ENCODE measurements around the gene AFAP1. TPM values are rescaled to one million over a fixed set of nuclear protein-coding genes. Genes with fewer than 3 reads are reported as not detected.

AFAP1 gene
- total and polyA plus RNA-seq, 2 donors (not counting 3 experiments of a cell fraction or from before 2014, with no cell fraction given): 32.3 to 103 TPM

GRCh38 chr4:7885216-7886006 lies 54.2 kb downstream of the AFAP1 start:
- ChIA-PET CTCF (interaction anchor here (3.4 kb wide), 1 partner anchor 9 kb away, joined by 18 read pairs; no protein-coding TSS in a partner anchor), POLR2A (no interaction called here)
- FAIRE-seq: no peak
- Histone ChIP-seq H3K36me3 (ENCODE audit: control insufficient read depth in 2 of 2, extremely low read depth in 1 of 2, insufficient read depth in 2 of 2, low read length in 2 of 2) (no peaks in the 10 kb centered on the region), H3K4me3 (replicated peaks in 1 of 3; ENCODE audit: insufficient read depth in 1 of 3, low read depth in 1 of 3, low read length in 3 of 3) (no peak overlapping the region), H3K27me3 (ENCODE audit: control insufficient read depth in 2 of 2, insufficient read depth in 2 of 2, low read length in 2 of 2) (no peaks in the 10 kb centered on the region), H3K4me2 (ENCODE audit: insufficient read depth, low read length) (no peak overlapping the region), H2AFZ (ENCODE audit: low read depth, low read length) (no peak overlapping the region), H3K79me2 (ENCODE audit: control insufficient read depth, insufficient read depth, low read length) (peaks cover 100% of the 10 kb centered on the region), H3K9me3 (replicated peaks; ENCODE audit: control insufficient read depth, insufficient read depth, low read length) (no peaks in the 10 kb centered on the region), H3K4me1 (ENCODE audit: control insufficient read depth, extremely low read depth, insufficient read depth, low read length) (peaks cover 25% of the 10 kb centered on the region), H4K20me1 (replicated peaks; ENCODE audit: control insufficient read depth, extremely low read depth, insufficient read depth, low read length) (no peaks in the 10 kb centered on the region), H3K9ac (replicated peaks; ENCODE audit: extremely low read depth, insufficient read depth, low read length) (no peak overlapping the region), H3K9me1 (replicated peaks; ENCODE audit: control insufficient read depth, extremely low read depth, insufficient read depth, low read length) (no peaks in the 10 kb centered on the region), H3K27ac (ENCODE audit: insufficient read depth, low read depth, low read length) (no peak overlapping the region)
- TF ChIP-seq POLR2AphosphoS5 (IDR thresholded peaks at IDR 0.05; ENCODE audit: insufficient read depth, low read depth, low read length) (no peak), FOS (IDR thresholded peaks at IDR 0.05; ENCODE audit: borderline replicate concordance, insufficient read depth, low read length) (no peak), MYC (IDR thresholded peaks at IDR 0.05; ENCODE audit: low read depth, low read length) (no peak)
- intact Hi-C loops (cut with micrococcal nuclease) (no loop called here), dilution Hi-C loops (cut with MboI; ENCODE audit: extremely low pct_ligation_motif_present, low sequenced_read_pairs) (no loop called here)
- no peak for DNase-seq (ENCODE audit: low read depth, low spot score)
- no TSS peak for BruUV-seq (replicated peaks)

DNA sequence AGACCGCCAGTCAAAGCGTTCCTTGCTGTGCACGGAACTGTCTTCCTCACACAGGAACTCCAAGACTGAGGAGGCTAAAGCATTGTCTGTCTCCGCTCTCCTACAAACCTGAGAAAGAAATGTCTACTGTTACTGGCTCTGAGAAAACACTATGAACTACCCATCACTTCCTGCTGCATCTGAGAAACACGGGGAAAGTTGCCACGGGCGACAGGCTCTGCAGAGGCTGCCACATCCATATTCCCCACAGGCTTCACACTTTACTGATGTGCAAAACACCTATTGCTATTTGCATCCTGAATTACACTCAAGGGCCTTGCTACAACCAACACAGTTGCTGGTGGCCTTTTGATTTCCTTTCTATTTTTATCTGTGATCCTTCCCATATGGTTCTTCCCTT lies 59.0 kb downstream of the AFAP1 start:
- dilution Hi-C loops (cut with MboI; ENCODE audit: extremely low pct_ligation_motif_present, low sequenced_read_pairs): no loop called here
- Histone ChIP-seq H3K9ac (replicated peaks; ENCODE audit: extremely low read depth, insufficient read depth, low read length) (no peak overlapping the region), H4K20me1 (replicated peaks; ENCODE audit: control insufficient read depth, extremely low read depth, insufficient read depth, low read length) (no peaks in the 10 kb centered on the region), H2AFZ (ENCODE audit: low read depth, low read length) (no peak overlapping the region), H3K4me1 (ENCODE audit: control insufficient read depth, extremely low read depth, insufficient read depth, low read length) (peaks cover 49% of the 10 kb centered on the region), H3K4me3 (replicated peaks in 1 of 3; ENCODE audit: insufficient read depth in 1 of 3, low read depth in 1 of 3, low read length in 3 of 3) (no peak overlapping the region), H3K27ac (ENCODE audit: insufficient read depth, low read depth, low read length) (no peak overlapping the region), H3K4me2 (ENCODE audit: insufficient read depth, low read length) (no peak overlapping the region), H3K79me2 (ENCODE audit: control insufficient read depth, insufficient read depth, low read length) (peaks cover 99% of the 10 kb centered on the region), H3K36me3 (ENCODE audit: control insufficient read depth in 2 of 2, extremely low read depth in 1 of 2, insufficient read depth in 2 of 2, low read length in 2 of 2) (no peaks in the 10 kb centered on the region), H3K9me3 (replicated peaks; ENCODE audit: control insufficient read depth, insufficient read depth, low read length) (no peaks in the 10 kb centered on the region), H3K27me3 (ENCODE audit: control insufficient read depth in 2 of 2, insufficient read depth in 2 of 2, low read length in 2 of 2) (no peaks in the 10 kb centered on the region), H3K9me1 (replicated peaks; ENCODE audit: control insufficient read depth, extremely low read depth, insufficient read depth, low read length) (no peaks in the 10 kb centered on the region)
- no peak for FAIRE-seq
- TF ChIP-seq MYC (IDR thresholded peaks at IDR 0.05; ENCODE audit: low read depth, low read length) (no peak), POLR2AphosphoS5 (IDR thresholded peaks at IDR 0.05; ENCODE audit: insufficient read depth, low read depth, low read length) (no peak), EZH2 (IDR thresholded peaks at IDR 0.05; ENCODE audit: borderline replicate concordance, low read depth, low read length, severe bottlenecking) (no peak)
- ChIA-PET POLR2A (no interaction called here), CTCF (interaction anchor here (1.1 kb wide), 1 partner anchor 28 kb away, joined by 3 read pairs; no protein-coding TSS in a partner anchor)
- no TSS peak for BruUV-seq (replicated peaks)
- no peak for DNase-seq (ENCODE audit: low read depth, low spot score)
- intact Hi-C loops (cut with micrococcal nuclease): no loop called here
